Tibial nerve (tissue), 4 donors: ENCODE results near the gene MAPKAP1.

Experiments
- CTCF ChIP-seq, 5 experiments: fragments of 200-600 bp in 3 of 5; fragments of 450-650 bp in 2 of 5; sonication (generic) in 3 of 5; IDR thresholded peaks; one replicate each; pipeline ENCODE4 v1.5.1; 2016 to 2019; ENCODE audit warnings: antibody characterized with exemption in 5 of 5, mild to moderate bottlenecking in 3 of 5, moderate library complexity in 2 of 5
- EP300 ChIP-seq, 2 donors: sonication (generic); formaldehyde crosslinking; IDR thresholded peaks; one replicate each; pipeline ENCODE4 v1.6.1; 2017; ENCODE audit warnings: antibody characterized with exemption in 2 of 2, mild to moderate bottlenecking in 1 of 2
- POLR2A ChIP-seq, 2 donors: fragments of 450-650 bp; IDR thresholded peaks; one replicate each; pipeline ENCODE4 v1.6.1; 2017; ENCODE audit warnings: antibody characterized with exemption in 2 of 2, mild to moderate bottlenecking in 2 of 2, moderate library complexity in 2 of 2

GRCh38 chr9:125730168-125730567, 23.2 kb upstream of the MAPKAP1 start:
- no peak for TF ChIP-seq CTCF (IDR thresholded peaks at IDR 0.05)
- TF ChIP-seq POLR2A (IDR thresholded peaks at IDR 0.05) = no peak
- TF ChIP-seq EP300 (IDR thresholded peaks at IDR 0.05) = no peak
